ENCODE results near the gene TRIM44.

TRIM44 gene

DNA sequence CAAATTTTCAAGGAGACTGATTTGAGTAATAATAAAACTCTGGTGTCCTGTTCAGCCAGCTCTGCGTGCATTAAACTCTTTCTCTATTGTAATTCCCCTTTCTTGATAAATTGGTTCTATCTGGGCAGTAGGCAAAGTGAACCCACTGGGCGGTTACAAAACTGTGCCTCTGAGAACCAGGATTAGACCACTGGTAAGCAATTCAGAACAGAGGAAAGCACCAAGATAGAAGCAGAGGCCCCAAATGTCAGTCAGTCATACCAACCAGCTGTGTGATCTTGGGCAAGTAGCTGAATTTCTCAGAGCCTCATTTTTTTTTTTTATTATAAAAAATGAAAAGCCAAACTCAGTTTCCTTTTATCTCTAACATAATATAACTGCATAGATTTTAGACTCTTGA is 54.9 kb downstream of the TRIM44 start:
- no peak for DNase-seq (ENCODE audit: low spot score)

GRCh38 chr11:35721651-35722282 is 59.2 kb downstream of the TRIM44 start:
- no peak for DNase-seq (ENCODE audit: low spot score)

- no peak for DNase-seq (ENCODE audit: low spot score)
These were observed 60.1 kb downstream of the TRIM44 start for GRCh38 chr11:35722641-35723040.

- no peak for DNase-seq (ENCODE audit: low spot score)
These were observed 60.9 kb downstream of the TRIM44 start for GRCh38 chr11:35723493-35723892.

- no peak for DNase-seq (ENCODE audit: low spot score)
These were observed 61.3 kb downstream of the TRIM44 start for GRCh38 chr11:35723913-35724312.

DNA sequence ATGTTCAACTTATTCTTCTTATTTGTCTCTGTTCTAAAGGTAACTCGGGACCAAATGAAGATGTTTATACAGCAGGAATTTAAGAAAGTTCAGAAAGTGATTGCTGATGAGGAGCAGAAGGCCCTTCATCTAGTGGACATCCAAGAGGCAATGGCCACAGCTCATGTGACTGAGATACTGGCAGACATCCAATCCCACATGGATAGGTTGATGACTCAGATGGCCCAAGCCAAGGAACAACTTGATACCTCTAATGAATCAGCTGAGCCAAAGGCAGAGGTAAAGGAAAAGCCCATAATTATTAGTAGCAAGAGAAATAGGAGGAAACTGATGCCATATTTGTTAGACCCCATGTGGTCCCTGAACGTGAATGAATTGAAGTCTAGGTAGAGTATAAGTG is 63.3 kb downstream of the TRIM44 start:
- DNase-seq (ENCODE audit: low spot score), result no peak

- DNase-seq (ENCODE audit: low spot score), result no peak
These were observed 64.6 kb downstream of the TRIM44 start for GRCh38 chr11:35727140-35727539.

- DNase-seq (ENCODE audit: low spot score), result no peak
These were observed 67.7 kb downstream of the TRIM44 start for GRCh38 chr11:35730254-35730653.

DNA sequence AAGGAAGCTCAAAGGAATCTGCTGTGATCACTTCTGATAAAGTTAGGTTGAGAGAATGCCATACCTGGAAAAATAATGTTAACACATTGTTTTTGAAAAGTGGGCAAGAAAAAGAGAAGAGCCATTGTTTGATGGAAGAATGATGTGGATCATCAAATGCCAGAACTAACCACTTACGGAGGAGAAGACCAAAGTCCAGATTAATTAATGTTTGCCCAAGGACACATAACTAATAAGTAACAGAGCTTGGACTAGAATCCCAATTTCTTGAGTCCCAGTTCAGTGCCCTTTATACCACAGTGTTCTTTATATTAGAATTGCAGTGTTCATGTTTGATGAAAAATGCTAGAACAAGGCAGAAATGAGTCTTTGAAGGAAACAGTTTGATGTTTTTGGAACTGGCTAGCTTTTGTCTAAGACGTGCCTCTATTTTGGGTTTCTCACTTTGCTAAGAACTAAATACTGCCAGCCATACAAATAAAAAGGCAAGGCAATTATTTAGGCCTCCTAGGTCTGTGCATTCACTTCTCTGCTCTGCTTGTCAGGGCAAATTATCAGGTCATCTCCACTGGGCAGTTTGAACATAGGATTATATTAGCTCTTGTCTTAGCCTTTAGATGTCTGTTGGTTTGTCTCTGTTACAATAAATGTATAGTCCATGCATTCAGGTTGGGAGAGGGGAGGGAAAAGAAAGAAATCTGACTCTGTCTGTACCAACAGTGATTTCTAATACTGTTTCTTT is 72.3 kb downstream of the TRIM44 start:
- no peak for DNase-seq (ENCODE audit: low spot score)

GRCh38 chr11:35735411-35735810 is 72.8 kb downstream of the TRIM44 start:
- no peak for DNase-seq (ENCODE audit: low spot score)

- DNase-seq (ENCODE audit: low spot score), result no peak
These were observed 73.3 kb downstream of the TRIM44 start for GRCh38 chr11:35735903-35736302.

GRCh38 chr11:35736952-35737351 is 74.4 kb downstream of the TRIM44 start:
- no peak for DNase-seq (ENCODE audit: low spot score)

GRCh38 chr11:35740061-35740799 is 77.7 kb downstream of the TRIM44 start:
- DNase-seq (ENCODE audit: low spot score), result no peak

DNA sequence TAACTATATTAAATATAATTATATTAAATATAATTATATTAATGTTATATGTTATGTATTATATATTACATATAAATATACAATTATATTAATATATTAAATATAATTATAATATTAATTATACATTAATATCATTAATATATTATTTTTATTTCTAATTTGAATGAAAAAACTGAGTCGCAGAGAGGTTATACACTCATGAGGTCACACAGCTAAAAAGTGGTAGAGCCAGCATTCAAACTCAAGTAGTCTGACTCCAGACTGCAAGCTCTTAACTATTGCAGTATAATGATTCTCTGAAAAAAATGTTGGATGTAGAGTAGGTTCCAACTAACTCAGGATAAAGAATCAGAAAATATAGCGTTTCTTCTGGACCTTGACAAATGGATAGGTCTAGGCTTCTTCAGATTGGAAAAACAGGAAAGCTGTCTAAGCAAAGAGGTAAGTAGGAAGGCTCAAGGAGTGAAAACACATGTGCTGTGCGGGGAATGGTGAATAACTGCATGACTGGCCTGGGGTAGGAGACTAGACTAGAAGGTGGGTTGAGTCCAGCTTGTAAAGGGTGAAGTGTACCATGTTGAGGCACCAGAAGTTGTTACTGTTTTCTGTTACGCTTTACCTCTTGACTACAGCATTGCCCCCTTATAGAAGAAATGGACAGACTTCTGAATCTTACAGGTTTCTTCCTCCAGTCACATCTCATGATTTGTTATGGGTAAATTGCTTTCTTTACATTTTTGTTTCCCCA is 80.3 kb downstream of the TRIM44 start:
- no peak for DNase-seq (ENCODE audit: low spot score)

GRCh38 chr11:35746356-35747153 is 84.0 kb downstream of the TRIM44 start:
- no peak for DNase-seq (ENCODE audit: low spot score)

- no peak for DNase-seq (ENCODE audit: low spot score)
These were observed 85.1 kb downstream of the TRIM44 start for GRCh38 chr11:35747668-35748067.

GRCh38 chr11:35748644-35749043 is 86.1 kb downstream of the TRIM44 start:
- DNase-seq (ENCODE audit: low spot score), result no peak

DNA sequence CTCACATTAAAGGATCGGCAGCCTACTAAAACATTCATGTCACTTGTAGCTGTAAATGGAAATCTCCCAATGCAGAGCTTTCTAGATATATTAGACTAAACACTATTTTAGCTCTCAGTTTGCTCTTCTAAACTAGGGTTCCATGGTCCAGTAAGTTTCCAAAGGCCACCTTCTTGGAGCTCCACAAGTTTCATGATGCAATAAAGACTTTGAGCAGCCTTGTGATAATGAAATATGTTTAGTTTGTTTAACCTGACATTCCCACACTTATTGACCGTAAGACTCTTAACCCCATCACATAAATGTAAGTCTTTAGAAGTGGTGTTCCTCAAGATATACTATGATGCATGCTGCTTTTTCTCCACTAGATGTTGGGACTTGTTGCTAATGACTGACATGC is 87.7 kb downstream of the TRIM44 start:
- DNase-seq (ENCODE audit: low spot score), result no peak

DNA sequence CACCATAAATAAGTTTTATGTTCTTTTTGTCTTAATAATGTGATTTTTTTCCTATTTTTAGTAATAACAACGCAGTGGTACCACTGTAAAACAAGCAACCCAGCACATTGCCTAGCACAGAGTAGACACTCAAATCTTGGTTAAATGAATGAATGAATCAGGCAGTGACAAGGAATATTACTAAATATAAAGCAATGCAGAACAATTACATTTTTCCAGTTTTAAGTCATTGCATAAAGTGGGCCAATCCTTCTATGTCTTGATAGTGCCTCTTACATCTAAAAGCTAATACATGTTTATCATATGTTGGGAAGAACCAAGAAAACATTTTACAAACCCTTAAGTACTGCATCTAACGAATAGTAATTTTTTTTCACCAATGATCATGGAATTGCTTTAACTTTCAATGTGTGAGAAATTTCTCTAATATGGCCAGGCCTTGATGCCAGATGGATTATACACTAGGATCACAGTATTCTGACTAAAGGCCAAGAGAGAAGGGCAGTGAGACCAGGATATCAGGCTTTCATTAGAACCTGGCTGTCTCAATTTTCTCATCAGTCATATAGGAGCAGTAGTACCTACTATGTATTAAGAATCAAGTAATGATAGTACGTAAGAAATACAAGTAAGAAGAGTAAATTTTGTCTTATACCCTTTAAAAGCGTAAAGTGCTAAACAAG is 88.5 kb downstream of the TRIM44 start:
- DNase-seq (ENCODE audit: low spot score), result no peak

- DNase-seq (ENCODE audit: low spot score), result no peak
These were observed 89.1 kb downstream of the TRIM44 start for GRCh38 chr11:35751664-35752061.

- no peak for DNase-seq (ENCODE audit: low spot score)
These were observed 89.5 kb downstream of the TRIM44 start for GRCh38 chr11:35752115-35752514.
